ENCODE measurements around the gene ATRNL1. TPM values are rescaled to one million over a fixed set of nuclear protein-coding genes. Genes with fewer than 3 reads are reported as not detected.
"Not testable (repeated sequence)": the region's sequence is repeated elsewhere in the genome, so short reads cannot be mapped to it uniquely, and the experiment has no call there.

The ATRNL1 gene
- total RNA-seq, 1 experiment from 2014 or later = 6.8 TPM

GRCh38 chr10:115827231-115828009, 734.3 kb downstream of the ATRNL1 start:
- no peak for DNase-seq (ENCODE audit: extremely low read depth, low read depth)

GRCh38 chr10:115828182-115828581, 735.0 kb downstream of the ATRNL1 start:
- not testable (repeated sequence) for DNase-seq (ENCODE audit: extremely low read depth, low read depth)

GRCh38 chr10:115829521-115830205, 736.5 kb downstream of the ATRNL1 start:
- no peak for DNase-seq (ENCODE audit: extremely low read depth, low read depth)

- no peak for DNase-seq (ENCODE audit: extremely low read depth, low read depth)
Measured at GRCh38 chr10:115830265-115830970, 737.3 kb downstream of the ATRNL1 start.

GRCh38 chr10:115831016-115831415, 737.9 kb downstream of the ATRNL1 start:
- DNase-seq (ENCODE audit: extremely low read depth, low read depth) = no peak

- DNase-seq (ENCODE audit: extremely low read depth, low read depth) = no peak
Measured at GRCh38 chr10:115833119-115833518, 740.0 kb downstream of the ATRNL1 start.

GRCh38 chr10:115844591-115844990, 751.4 kb downstream of the ATRNL1 start:
- DNase-seq (ENCODE audit: extremely low read depth, low read depth) = no peak

GRCh38 chr10:115845921-115846320, 752.8 kb downstream of the ATRNL1 start:
- DNase-seq (ENCODE audit: extremely low read depth, low read depth) = no peak

GRCh38 chr10:115846528-115846927, 753.4 kb downstream of the ATRNL1 start:
- DNase-seq (ENCODE audit: extremely low read depth, low read depth) = no peak

GRCh38 chr10:115849197-115849596, 756.0 kb downstream of the ATRNL1 start:
- DNase-seq (ENCODE audit: extremely low read depth, low read depth) = no peak

GRCh38 chr10:115850666-115851065, 757.5 kb downstream of the ATRNL1 start:
- no peak for DNase-seq (ENCODE audit: extremely low read depth, low read depth)

GRCh38 chr10:115851695-115852094, 758.5 kb downstream of the ATRNL1 start:
- no peak for DNase-seq (ENCODE audit: extremely low read depth, low read depth)

- no peak for DNase-seq (ENCODE audit: extremely low read depth, low read depth)
Measured at GRCh38 chr10:115854740-115855435, 761.7 kb downstream of the ATRNL1 start.

GRCh38 chr10:115856580-115856979, 763.4 kb downstream of the ATRNL1 start:
- no peak for DNase-seq (ENCODE audit: extremely low read depth, low read depth)

GRCh38 chr10:115857856-115858255, 764.7 kb downstream of the ATRNL1 start:
- no peak for DNase-seq (ENCODE audit: extremely low read depth, low read depth)

- DNase-seq (ENCODE audit: extremely low read depth, low read depth) = no peak
Measured at GRCh38 chr10:115860182-115861107, 767.3 kb downstream of the ATRNL1 start.

- no peak for DNase-seq (ENCODE audit: extremely low read depth, low read depth)
Measured at GRCh38 chr10:115861455-115861854, 768.3 kb downstream of the ATRNL1 start.

GRCh38 chr10:115861864-115862263, 768.7 kb downstream of the ATRNL1 start:
- DNase-seq (ENCODE audit: extremely low read depth, low read depth) = no peak

- no peak for DNase-seq (ENCODE audit: extremely low read depth, low read depth)
Measured at GRCh38 chr10:115866174-115866573, 773.0 kb downstream of the ATRNL1 start.

- no peak for DNase-seq (ENCODE audit: extremely low read depth, low read depth)
Measured at GRCh38 chr10:115866691-115867090, 773.5 kb downstream of the ATRNL1 start.

Data from NCI-H460 (cell line).